Endothelial cell of umbilical vein (primary cell): ENCODE results near the gene C16orf87. TPM values are rescaled to one million over a fixed set of nuclear protein-coding genes. Genes with fewer than 3 reads are reported as not detected.

ENCODE experiments used
- BruUV-seq: library from RNA; stranded (reverse); fragments of 400-500 nt; replicated peaks from 2 replicates; lab custom pipeline; 2021; lab: Mats Ljungman, UMichigan
- CTCF ChIA-PET: fragments of 300-600, 350-600 bp; sonication (Branson Sonifier 250); formaldehyde crosslinking; loops from one replicate; lab custom pipeline; 2021; ENCODE audit warnings: antibody characterized with exemption, inconsistent platforms; lab: Charles Lee
- POLR2A ChIA-PET: fragments of 300-600, 350-600 bp; sonication (Branson Sonifier 250); formaldehyde crosslinking; loops from one replicate; lab custom pipeline; 2021; ENCODE audit warnings: antibody characterized with exemption, inconsistent platforms; lab: Charles Lee
- DNase-seq: peaks from one replicate; pipeline ENCODE4 v3.0.0-alpha.2; 2011; ENCODE audit warnings: low read depth, low spot score
- FAIRE-seq: peaks from 2 replicates; lab custom pipeline; 2011; peaks lifted over from hg19 to GRCh38; lab: Jason Lieb, UNC
- H2AFZ ChIP-seq: 2 replicates; pipeline ENCODE4 v1.6.0; 2012; ENCODE audit warnings: low read depth, low read length, control low read depth, inconsistent platforms
- H3K27ac ChIP-seq: 2 replicates; pipeline ENCODE4 v1.5.1; 2011; ENCODE audit warnings: low read depth, mild to moderate bottlenecking, control low read depth, low read length, moderate library complexity; ENCODE audit not compliant: insufficient read depth
- H3K27me3 ChIP-seq, 2 experiments: 2 replicates each; pipeline versions ENCODE4 v1.6.0 to v1.6.1; 2011; ENCODE audit warnings: low read length in 2 of 2, mixed read lengths in 1 of 2; ENCODE audit not compliant: control insufficient read depth in 2 of 2, insufficient read depth in 2 of 2
- H3K36me3 ChIP-seq, 2 experiments: 2 replicates in 1 of 2; 3 replicates in 1 of 2; pipeline ENCODE4 v1.5.1; 2011; ENCODE audit warnings: low read length in 2 of 2, mild to moderate bottlenecking in 1 of 2, moderate library complexity in 1 of 2; ENCODE audit not compliant: control insufficient read depth in 2 of 2, insufficient read depth in 2 of 2; ENCODE audit errors: extremely low read depth in 1 of 2
- H3K4me1 ChIP-seq: 3 replicates; pipeline ENCODE4 v1.5.1; 2011; ENCODE audit warnings: mild to moderate bottlenecking, low read length; ENCODE audit not compliant: control insufficient read depth, insufficient read depth; ENCODE audit errors: extremely low read depth
- H3K4me2 ChIP-seq: 2 replicates; pipeline ENCODE4 v1.6.1; 2011; ENCODE audit warnings: low read length, control low read depth, mixed read lengths; ENCODE audit not compliant: insufficient read depth
- H3K4me3 ChIP-seq, 3 experiments: fragments of 200-600 bp in 1 of 3; sonication (generic), shearing (Covaris generic) in 1 of 3; replicated peaks in 1 of 3; 2 replicates each; pipeline ENCODE4 v1.5.1; 2011 to 2016; ENCODE audit warnings: control low read depth in 3 of 3, low read length in 3 of 3, mild to moderate bottlenecking in 2 of 3, inconsistent platforms in 1 of 3, low read depth in 1 of 3, moderate library complexity in 1 of 3; ENCODE audit not compliant: insufficient read depth in 1 of 3
- H3K79me2 ChIP-seq: 2 replicates; pipeline ENCODE4 v1.6.0; 2012; ENCODE audit warnings: low read length, inconsistent platforms; ENCODE audit not compliant: control insufficient read depth, insufficient read depth
- H3K9ac ChIP-seq: replicated peaks from 2 replicates; pipeline ENCODE3; 2011; ENCODE audit warnings: low read length, control low read depth; ENCODE audit not compliant: insufficient read depth; ENCODE audit errors: extremely low read depth
- H3K9me1 ChIP-seq: replicated peaks from 3 replicates; pipeline ENCODE4 v1.6.0; 2011; ENCODE audit warnings: mild to moderate bottlenecking, low read length; ENCODE audit not compliant: control insufficient read depth, insufficient read depth; ENCODE audit errors: extremely low read depth
- H3K9me3 ChIP-seq: replicated peaks from 2 replicates; pipeline ENCODE4 v1.5.1; 2012; ENCODE audit warnings: low read length, inconsistent platforms; ENCODE audit not compliant: control insufficient read depth, insufficient read depth
- H4K20me1 ChIP-seq: replicated peaks from 2 replicates; pipeline ENCODE3; 2011; ENCODE audit warnings: mild to moderate bottlenecking, low read length; ENCODE audit not compliant: control insufficient read depth, insufficient read depth; ENCODE audit errors: extremely low read depth
- FOS ChIP-seq: IDR thresholded peaks from 2 replicates; pipeline ENCODE4 v1.6.1; 2011; ENCODE audit warnings: mild to moderate bottlenecking, low read length, moderate library complexity, borderline replicate concordance; ENCODE audit not compliant: insufficient read depth
- JUN ChIP-seq: IDR thresholded peaks from 2 replicates; pipeline ENCODE4 v1.6.1; 2011; ENCODE audit warnings: borderline replicate concordance, low read depth; ENCODE audit not compliant: insufficient read length, insufficient read depth
- MAX ChIP-seq: IDR thresholded peaks from 2 replicates; pipeline ENCODE4 v1.6.1; 2011; ENCODE audit not compliant: insufficient read depth, insufficient read length
- MYC ChIP-seq: IDR thresholded peaks from one replicate; pipeline ENCODE4 v1.6.1; 2011; ENCODE audit warnings: mild to moderate bottlenecking, low read depth, low read length
- POLR2A ChIP-seq: IDR thresholded peaks from 2 replicates; pipeline ENCODE4 v1.6.1; 2012; ENCODE audit warnings: low read depth, mild to moderate bottlenecking, control low read depth, low read length
- POLR2AphosphoS5 ChIP-seq: IDR thresholded peaks from 2 replicates; pipeline ENCODE4 v1.6.1; 2012; ENCODE audit warnings: low read depth, mild to moderate bottlenecking, control low read depth, low read length, moderate library complexity; ENCODE audit not compliant: insufficient read depth
- dilution Hi-C: fragments of 300-500 bp; cut with MboI; formaldehyde crosslinking; loops from one replicate; pipeline ENCODE4 v1.15.0; 2019; ENCODE audit warnings: low sequenced_read_pairs; ENCODE audit not compliant: extremely low pct_ligation_motif_present
- intact Hi-C: fragments of 100-400 bp; cut with micrococcal nuclease; formaldehyde crosslinking; loops from one replicate; pipeline ENCODE4 v1.10.0; 2022
- polyA plus RNA-seq, 4 experiments: library from polyadenylated mRNA; depleted of rRNA in 3 of 4; stranded (reverse) in 3 of 4; unstranded in 1 of 4; fragments of >200 nt; gene quantifications; 2 replicates each; pipeline versions ENCODE4 v1.2.1 to v1.2.3, GENCODE V29; 2011 to 2012; ENCODE audit warnings: missing spikeins in 1 of 4
- total RNA-seq: library from RNA; stranded (reverse); gene quantifications from 2 replicates; pipeline ENCODE4 v1.2.3, GENCODE V29; 2021
- TF ChIP-seq, protein P1 (sequence below), 2 donors: IDR thresholded peaks; 1 replicate in 1 of 2; 2 replicates in 1 of 2; pipeline ENCODE4 v1.5.1; 2011; ENCODE audit warnings: low read length in 2 of 2, mild to moderate bottlenecking in 2 of 2, moderate library complexity in 2 of 2, control low read depth in 1 of 2, inconsistent platforms in 1 of 2, low read depth in 1 of 2; ENCODE audit not compliant: insufficient read depth in 1 of 2; ENCODE audit errors: extremely low read depth in 1 of 2

The C16orf87 gene
- total and polyA plus RNA-seq, 2 donors (not counting 3 experiments of a cell fraction or from before 2014, with no cell fraction given): 2.4 to 8.5 TPM

DNA sequence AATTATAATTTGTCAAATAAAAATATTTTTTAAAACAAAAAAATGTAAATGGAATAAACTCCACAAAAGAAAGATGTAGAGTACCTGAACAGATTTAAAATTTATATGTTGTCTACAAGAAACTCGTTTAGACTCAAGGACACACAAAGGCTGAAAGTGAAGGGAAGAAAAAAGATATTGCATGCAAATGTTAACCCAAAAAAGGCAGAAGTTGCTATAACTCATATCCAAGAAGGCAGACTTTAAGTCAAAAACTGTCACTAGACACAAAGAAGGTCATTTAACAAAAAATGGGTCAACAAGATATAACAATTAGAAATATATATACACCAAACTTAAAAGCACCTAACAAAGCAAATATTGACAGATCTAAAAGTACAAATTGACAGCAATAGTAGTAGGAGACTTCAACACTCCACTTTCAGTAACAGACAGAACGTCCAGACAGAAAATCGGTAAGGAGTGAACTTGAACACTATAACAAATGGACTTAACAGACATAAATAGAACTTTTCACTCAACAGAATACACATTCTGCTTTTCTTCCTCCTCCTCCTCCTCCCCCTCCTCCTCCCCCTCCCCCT is 42.0 kb downstream of the C16orf87 start:
- TF ChIP-seq, protein P1, sequence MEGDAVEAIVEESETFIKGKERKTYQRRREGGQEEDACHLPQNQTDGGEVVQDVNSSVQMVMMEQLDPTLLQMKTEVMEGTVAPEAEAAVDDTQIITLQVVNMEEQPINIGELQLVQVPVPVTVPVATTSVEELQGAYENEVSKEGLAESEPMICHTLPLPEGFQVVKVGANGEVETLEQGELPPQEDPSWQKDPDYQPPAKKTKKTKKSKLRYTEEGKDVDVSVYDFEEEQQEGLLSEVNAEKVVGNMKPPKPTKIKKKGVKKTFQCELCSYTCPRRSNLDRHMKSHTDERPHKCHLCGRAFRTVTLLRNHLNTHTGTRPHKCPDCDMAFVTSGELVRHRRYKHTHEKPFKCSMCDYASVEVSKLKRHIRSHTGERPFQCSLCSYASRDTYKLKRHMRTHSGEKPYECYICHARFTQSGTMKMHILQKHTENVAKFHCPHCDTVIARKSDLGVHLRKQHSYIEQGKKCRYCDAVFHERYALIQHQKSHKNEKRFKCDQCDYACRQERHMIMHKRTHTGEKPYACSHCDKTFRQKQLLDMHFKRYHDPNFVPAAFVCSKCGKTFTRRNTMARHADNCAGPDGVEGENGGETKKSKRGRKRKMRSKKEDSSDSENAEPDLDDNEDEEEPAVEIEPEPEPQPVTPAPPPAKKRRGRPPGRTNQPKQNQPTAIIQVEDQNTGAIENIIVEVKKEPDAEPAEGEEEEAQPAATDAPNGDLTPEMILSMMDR (IDR thresholded peaks at IDR 0.05; ENCODE audit: extremely low read depth in 1 of 2, insufficient read depth in 1 of 2, low read depth in 1 of 2, low read length in 2 of 2): no peak
- TF ChIP-seq JUN: no peak
- TF ChIP-seq POLR2AphosphoS5: no peak
- TF ChIP-seq MAX: no peak
- no peak for TF ChIP-seq MYC
- TF ChIP-seq POLR2A: no peak
- no peak for TF ChIP-seq FOS
- Histone ChIP-seq H2AFZ (no peak overlapping the region), H3K79me2 (no peaks in the 10 kb centered on the region), H3K4me3 (no peak overlapping the region), H3K4me2 (no peak overlapping the region), H4K20me1 (no peaks in the 10 kb centered on the region), H3K4me1 (peaks cover 2% of the 10 kb centered on the region), H3K27ac (no peak overlapping the region), H3K9ac (no peak overlapping the region), H3K27me3 (peaks cover 7 to 10% of the 10 kb centered on the region in 2 experiments), H3K9me3 (no peaks in the 10 kb centered on the region), H3K36me3 (no peaks in the 10 kb centered on the region), H3K9me1 (no peaks in the 10 kb centered on the region)
- FAIRE-seq (no peak), DNase-seq (no peak)
- intact Hi-C loops: loop anchor here (5.0 kb wide), 1 partner anchor 102 kb away; the partner anchor contains the start of genes ORC6 and VPS35
- ChIA-PET CTCF (interaction anchor here (1.0 to 5.7 kb wide), 3 partner anchors 13 to 115 kb away, joined by 5 to 42 read pairs (median 5); no protein-coding TSS in a partner anchor), POLR2A (interaction anchor here (0.6 kb wide), 1 partner anchor 13 kb away, joined by 3 read pairs; no protein-coding TSS in a partner anchor)
- dilution Hi-C loops: no loop called here
- no TSS peak for BruUV-seq
